GM19452 (cell line): ENCODE measurements around the gene LMNB1.
"Not testable (repeated sequence)": the region's sequence is repeated elsewhere in the genome, so short reads cannot be mapped to it uniquely, and the experiment has no call there.

Experiments
- ATAC-seq: cut with Tn5 transposase; IDR thresholded peaks from one replicate; pipeline ENCODE4 v1.9.1; 2021; ENCODE audit not compliant: unreplicated experiment

The LMNB1 gene

GRCh38 chr5:126853541-126854307 is 76.8 kb downstream of the LMNB1 start:
- not testable (repeated sequence) for ATAC-seq

DNA sequence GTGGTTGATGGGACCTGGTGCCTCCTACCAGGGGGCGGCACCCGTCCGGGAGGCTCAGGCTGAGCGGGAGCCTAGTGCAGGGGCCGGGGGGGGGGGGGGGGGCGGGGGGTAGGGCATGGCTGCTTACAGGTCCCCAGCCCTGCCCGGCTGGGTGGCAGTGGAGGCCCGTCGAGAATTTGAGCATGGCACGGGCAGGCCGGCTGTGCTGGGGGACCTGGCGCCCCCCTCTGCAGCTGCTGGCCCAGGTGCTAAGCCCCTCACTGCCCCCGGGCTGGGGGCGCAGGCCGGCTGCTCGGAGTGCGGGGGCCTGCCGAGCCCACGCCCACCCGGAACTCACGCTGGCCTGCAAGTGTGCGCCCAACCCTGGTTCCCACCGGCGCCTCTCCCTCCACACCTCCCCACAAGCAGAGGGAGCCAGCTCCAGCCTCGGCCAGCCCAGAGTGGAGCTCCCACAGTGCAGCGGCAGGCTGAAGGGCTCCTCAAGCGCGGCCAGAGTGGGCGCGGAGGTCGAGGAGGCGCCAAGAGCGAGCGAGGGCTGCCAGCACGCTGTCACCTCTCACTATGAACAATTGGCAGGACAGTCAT is 77.7 kb downstream of the LMNB1 start:
- no peak for ATAC-seq

DNA sequence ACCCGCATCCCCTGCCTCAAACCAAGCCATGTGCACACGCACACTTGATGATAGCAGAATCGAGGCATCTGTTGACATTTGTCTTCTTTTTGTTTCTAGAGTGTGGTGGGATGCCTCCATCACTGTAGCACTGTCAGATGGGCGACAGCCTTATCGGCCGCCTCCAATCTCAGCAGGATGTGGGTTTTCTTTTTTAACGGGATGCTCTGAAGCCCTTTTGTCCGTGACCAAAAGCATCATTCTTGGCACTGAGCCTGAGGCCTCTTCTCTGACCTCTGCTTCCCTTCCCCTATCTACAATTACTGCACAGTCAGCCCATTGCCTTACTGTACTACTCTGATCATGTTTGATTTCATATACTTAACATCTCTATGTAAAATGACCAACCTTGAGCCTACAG is 78.3 kb downstream of the LMNB1 start:
- no peak for ATAC-seq

GRCh38 chr5:126857472-126858410 is 80.8 kb downstream of the LMNB1 start:
- ATAC-seq = no peak

DNA sequence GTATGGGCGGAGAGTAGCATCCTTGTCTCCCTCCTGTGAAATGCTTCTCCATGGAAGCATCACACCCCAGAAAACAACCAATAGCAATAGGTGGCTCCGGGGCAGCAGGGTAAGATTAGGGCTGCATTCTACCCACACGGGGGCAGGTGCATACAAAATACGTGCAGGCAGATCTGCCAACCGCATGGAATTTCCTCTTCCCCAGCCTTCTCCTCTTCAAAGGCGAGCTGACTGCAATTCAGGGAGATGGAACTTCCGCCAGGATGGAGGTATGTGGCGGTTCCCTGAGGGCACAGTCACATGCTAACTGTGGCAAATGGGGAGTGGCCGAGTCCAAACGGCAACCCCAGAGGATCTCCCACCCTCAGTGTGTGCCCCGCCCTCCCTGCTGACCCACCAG is 81.5 kb downstream of the LMNB1 start:
- no peak for ATAC-seq

GRCh38 chr5:126863402-126863801 is 86.5 kb downstream of the LMNB1 start:
- no peak for ATAC-seq

- no peak for ATAC-seq
These were observed 87.2 kb downstream of the LMNB1 start for GRCh38 chr5:126864042-126864688.

GRCh38 chr5:126865299-126865698 is 88.4 kb downstream of the LMNB1 start:
- ATAC-seq = no peak

- no peak for ATAC-seq
These were observed 90.1 kb downstream of the LMNB1 start for GRCh38 chr5:126866851-126867636.

DNA sequence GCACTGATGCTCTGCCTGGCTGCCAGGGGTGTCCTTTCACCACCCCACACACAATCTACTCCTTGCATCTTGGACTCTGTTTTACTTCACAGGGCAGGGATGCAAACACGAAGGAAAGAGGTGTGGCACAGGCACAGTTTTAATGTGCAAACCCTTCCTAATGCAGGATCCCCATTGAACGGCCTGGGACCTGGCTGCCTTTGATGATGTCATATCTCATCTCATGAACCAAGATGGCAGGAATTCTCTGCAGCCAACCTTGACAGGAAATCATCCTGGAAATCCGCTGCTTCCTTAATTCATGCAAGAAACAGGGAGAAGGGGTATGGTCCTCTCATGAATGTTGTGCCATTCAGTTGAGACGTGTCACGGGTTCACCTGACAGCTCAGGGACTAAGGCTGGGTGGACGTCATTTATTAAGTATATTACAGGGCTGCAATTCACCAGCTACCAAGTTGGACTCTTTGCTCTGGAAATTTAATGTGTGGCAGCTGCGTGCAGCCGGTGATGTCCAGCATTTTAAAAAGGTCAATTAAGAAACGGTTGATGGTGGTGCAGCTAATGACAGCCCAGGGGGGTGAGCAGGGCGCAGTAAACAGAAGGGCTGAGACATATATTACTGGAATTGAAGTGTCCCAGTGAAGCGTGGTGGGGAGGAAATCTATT is 91.5 kb downstream of the LMNB1 start:
- no peak for ATAC-seq

DNA sequence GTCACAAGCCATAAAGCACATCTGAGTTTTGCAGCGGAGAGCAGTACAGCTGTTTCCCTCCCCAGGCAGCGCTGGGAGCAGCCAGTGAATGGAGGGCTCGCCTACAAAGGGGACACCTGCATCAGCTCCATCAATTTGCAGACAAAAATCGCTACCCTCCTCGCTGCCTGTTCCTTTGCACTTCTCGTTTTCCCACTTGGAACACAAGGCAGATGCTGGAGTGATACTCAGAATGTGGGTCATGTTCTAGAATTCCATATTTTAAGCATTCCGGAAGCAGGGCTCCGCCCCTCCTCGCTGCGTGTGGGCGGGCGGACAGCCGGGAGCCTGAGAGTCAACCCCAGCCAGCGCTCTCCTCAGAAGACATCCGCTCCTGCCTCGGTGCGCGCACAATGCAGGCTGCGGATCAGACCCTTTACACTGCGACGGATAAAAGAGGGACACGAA is 92.1 kb downstream of the LMNB1 start:
- ATAC-seq = no peak

DNA sequence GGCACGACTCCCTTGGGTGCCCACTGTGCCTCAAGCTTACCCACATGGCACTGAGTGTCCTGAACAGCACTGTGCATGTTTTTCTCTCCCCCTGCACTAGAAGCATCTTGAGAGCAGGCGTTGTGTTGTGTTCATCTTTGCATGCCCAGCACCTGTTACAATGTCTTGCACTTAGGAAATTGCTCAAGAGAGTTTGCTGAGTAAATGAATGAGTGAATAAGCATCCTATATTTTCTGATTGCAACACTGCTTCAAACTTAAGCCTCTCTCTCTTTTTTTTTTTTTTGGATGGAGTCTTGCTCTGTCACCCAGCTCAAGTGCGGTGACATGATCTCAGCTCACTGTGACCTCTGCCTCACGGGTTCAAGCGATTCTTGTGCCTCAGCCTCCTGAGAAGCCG is 94.5 kb downstream of the LMNB1 start:
- no peak for ATAC-seq

GRCh38 chr5:126872561-126873354 is 95.8 kb downstream of the LMNB1 start:
- ATAC-seq = no peak

DNA sequence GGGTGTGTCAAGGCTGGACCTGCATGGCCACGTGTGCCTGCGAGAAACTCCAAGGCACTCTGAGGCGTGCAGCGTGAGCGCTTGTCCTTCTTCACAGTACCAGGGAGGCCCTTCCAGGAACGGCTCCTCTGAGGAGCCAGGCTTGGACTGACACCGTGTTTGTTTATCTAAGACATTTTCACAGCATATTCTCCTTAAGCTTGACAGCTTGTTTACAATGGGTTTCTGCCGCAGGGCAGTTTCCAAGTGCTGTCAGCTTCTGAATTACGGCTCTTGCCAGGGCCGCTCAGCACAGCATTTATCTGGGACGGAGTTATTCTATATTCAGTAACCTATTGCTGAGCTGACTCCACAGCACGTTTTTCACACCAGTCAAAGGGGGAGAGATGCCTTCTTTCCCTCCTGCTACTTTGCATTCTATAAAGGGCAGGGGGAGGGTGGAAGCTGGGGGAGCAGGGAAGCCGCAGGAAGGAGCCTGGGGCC is 98.4 kb downstream of the LMNB1 start:
- ATAC-seq = no peak

GRCh38 chr5:126877602-126878001 is 100.7 kb downstream of the LMNB1 start:
- ATAC-seq = no peak

- ATAC-seq = no peak
These were observed 101.1 kb downstream of the LMNB1 start for GRCh38 chr5:126878085-126878484.

DNA sequence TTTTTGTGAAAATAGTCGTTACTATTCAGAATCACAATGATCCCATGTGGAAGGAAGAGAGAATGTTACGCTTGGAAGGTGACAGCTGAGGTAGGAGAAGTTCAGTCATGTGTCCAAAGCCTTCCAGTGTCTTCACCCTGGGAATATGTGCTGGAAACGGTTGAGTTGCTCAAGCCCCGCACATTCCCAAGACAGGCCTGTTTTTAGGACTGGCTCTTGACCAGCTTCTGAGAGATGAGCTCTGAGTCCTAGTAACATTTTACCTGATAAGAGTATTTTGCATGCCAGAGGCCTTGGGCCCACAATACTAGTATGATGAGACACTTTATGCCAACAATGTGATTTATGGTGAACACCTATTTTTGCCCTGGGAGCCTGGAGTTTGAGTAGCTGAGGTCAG is 101.7 kb downstream of the LMNB1 start:
- no peak for ATAC-seq

GRCh38 chr5:126881821-126882600 is 105.1 kb downstream of the LMNB1 start:
- no peak for ATAC-seq
